Measurements from ENCODE around the gene ACTMAP.

GRCh38 chr19:40719414-40719894, 30.8 kb downstream of the ACTMAP start:
- TF ChIP-seq POLR2A (IDR thresholded peaks at IDR 0.05; ENCODE audit: low read depth, low read length): no peak
- TF ChIP-seq TAF1 (IDR thresholded peaks at IDR 0.05; ENCODE audit: borderline replicate concordance, low read depth, low read length): no peak

All from GM12892 (cell line).